ENCODE measurements around the gene CLDN14.

Gene CLDN14

GRCh38 chr21:36471254-36471723 lies 8.6 kb downstream of the CLDN14 start:
- no peak for DNase-seq (ENCODE audit: low read depth in 2 of 2)

- DNase-seq (ENCODE audit: low read depth in 2 of 2): no peak
These were observed 9.6 kb downstream of the CLDN14 start for GRCh38 chr21:36470294-36470693.

- DNase-seq (ENCODE audit: low read depth in 2 of 2): no peak
These were observed 13.8 kb downstream of the CLDN14 start for GRCh38 chr21:36466061-36466511.

GRCh38 chr21:36465478-36465877 lies 14.4 kb downstream of the CLDN14 start:
- DNase-seq (ENCODE audit: low read depth in 2 of 2): no peak

GRCh38 chr21:36464590-36464989 lies 15.3 kb downstream of the CLDN14 start:
- DNase-seq (ENCODE audit: low read depth in 2 of 2): no peak

- no peak for DNase-seq (ENCODE audit: low read depth in 2 of 2)
These were observed 15.9 kb downstream of the CLDN14 start for GRCh38 chr21:36463991-36464390.

GRCh38 chr21:36463204-36463603 lies 16.7 kb downstream of the CLDN14 start:
- DNase-seq (ENCODE audit: low read depth in 2 of 2): no peak

GRCh38 chr21:36461918-36462486 lies 17.9 kb downstream of the CLDN14 start:
- DNase-seq (ENCODE audit: low read depth in 2 of 2): no peak

- DNase-seq (ENCODE audit: low read depth in 2 of 2): no peak
These were observed 18.5 kb downstream of the CLDN14 start for GRCh38 chr21:36461277-36461917.

GRCh38 chr21:36460866-36461265 lies 19.1 kb downstream of the CLDN14 start:
- DNase-seq (ENCODE audit: low read depth in 2 of 2): no peak

- DNase-seq (ENCODE audit: low read depth in 2 of 2): no peak
These were observed 20.8 kb downstream of the CLDN14 start for GRCh38 chr21:36459098-36459497.

GRCh38 chr21:36456729-36457414 lies 23.1 kb downstream of the CLDN14 start:
- no peak for DNase-seq (ENCODE audit: low read depth in 2 of 2)

- DNase-seq (ENCODE audit: low read depth in 2 of 2): no peak
These were observed 25.2 kb downstream of the CLDN14 start for GRCh38 chr21:36454706-36455105.

- DNase-seq (ENCODE audit: low read depth in 2 of 2): no peak
These were observed 25.8 kb downstream of the CLDN14 start for GRCh38 chr21:36454093-36454531.

GRCh38 chr21:36452281-36452825 lies 27.6 kb downstream of the CLDN14 start:
- no peak for DNase-seq (ENCODE audit: low read depth in 2 of 2)

GRCh38 chr21:36451506-36451905 lies 28.4 kb downstream of the CLDN14 start:
- no peak for DNase-seq (ENCODE audit: low read depth in 2 of 2)

GRCh38 chr21:36450511-36450910 lies 29.4 kb downstream of the CLDN14 start:
- no peak for DNase-seq (ENCODE audit: low read depth in 2 of 2)

GRCh38 chr21:36446301-36446700 lies 33.6 kb downstream of the CLDN14 start:
- DNase-seq (ENCODE audit: low read depth in 2 of 2): no peak

GRCh38 chr21:36441715-36442114 lies 38.2 kb downstream of the CLDN14 start:
- DNase-seq (ENCODE audit: low read depth in 2 of 2): no peak

- no peak for DNase-seq (ENCODE audit: low read depth in 2 of 2)
These were observed 42.2 kb downstream of the CLDN14 start for GRCh38 chr21:36437745-36438128.

GRCh38 chr21:36436829-36437744 lies 42.8 kb downstream of the CLDN14 start:
- DNase-seq (ENCODE audit: low read depth in 2 of 2): no peak

GRCh38 chr21:36434144-36434543 lies 45.8 kb downstream of the CLDN14 start:
- DNase-seq (ENCODE audit: low read depth in 2 of 2): no peak
